Activated CD8-positive, alpha-beta memory T cell treated with anti-CD3 and anti-CD28 coated beads, Interleukin-2, amount 50 U/mL, for 1 hour (primary cell): ENCODE data around the gene ELAC1.
"Not testable (repeated sequence)": the region's sequence is repeated elsewhere in the genome, so short reads cannot be mapped to it uniquely, and the experiment has no call there.

ENCODE experiments used
- DNase-seq: peaks from one replicate; pipeline ENCODE4 v3.0.0-alpha.2; 2020; ENCODE audit errors: extremely low read depth

ELAC1 gene

DNA sequence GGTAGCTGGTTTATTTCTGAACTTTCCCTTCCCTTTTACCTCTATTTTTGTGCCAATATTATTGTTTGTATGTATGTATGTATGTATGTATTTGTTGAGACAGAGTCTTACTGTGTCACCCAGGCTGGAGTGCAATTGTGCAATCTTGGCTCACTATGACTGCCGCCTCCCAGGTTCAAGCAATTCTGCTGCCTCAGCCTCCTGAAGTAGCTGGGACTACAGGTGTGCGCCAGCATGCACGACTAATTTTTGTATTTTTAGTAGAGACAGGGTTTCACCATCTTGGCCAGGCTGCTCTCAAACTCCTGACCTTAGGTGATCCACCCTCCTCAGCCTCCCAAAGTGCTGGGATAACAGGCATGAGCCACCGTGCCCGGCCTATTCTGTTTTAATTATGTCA is 4.6 kb downstream of the ELAC1 start:
- DNase-seq = not testable (repeated sequence)

DNA sequence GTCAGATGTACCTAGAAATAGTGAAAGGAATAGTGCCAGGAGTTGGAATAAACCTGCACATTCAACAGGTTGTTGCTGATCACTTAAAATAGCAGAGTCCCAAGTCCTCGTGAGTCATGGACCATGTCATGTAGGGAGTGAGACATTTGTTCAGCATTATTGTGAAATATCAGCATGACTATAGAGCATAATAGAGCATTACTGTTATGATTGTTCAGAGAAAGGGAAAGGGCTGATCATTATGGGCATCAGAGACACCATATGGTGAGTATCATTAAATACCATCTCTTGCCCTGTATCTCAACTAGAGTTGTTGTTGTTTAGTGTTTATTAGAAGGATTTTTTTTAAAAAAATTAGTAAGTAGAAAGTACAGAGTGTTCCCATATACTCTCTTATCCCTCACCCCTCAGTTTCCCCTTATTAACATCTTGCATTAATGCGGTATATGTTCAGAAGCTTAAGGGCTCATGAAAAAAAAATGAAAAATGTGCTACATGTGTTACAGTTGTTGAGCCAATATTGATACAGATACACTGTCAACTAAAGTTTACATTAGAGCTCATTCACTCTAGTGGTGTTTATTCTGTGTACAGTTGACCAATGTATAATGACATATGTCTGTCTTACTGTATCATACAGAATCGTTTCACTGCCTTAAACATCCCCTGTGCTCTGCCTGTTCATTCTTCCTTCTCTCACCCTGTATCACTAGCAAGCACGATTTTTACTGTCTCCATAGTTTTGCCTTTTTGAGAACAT is 5.7 kb downstream of the ELAC1 start:
- no peak for DNase-seq

DNA sequence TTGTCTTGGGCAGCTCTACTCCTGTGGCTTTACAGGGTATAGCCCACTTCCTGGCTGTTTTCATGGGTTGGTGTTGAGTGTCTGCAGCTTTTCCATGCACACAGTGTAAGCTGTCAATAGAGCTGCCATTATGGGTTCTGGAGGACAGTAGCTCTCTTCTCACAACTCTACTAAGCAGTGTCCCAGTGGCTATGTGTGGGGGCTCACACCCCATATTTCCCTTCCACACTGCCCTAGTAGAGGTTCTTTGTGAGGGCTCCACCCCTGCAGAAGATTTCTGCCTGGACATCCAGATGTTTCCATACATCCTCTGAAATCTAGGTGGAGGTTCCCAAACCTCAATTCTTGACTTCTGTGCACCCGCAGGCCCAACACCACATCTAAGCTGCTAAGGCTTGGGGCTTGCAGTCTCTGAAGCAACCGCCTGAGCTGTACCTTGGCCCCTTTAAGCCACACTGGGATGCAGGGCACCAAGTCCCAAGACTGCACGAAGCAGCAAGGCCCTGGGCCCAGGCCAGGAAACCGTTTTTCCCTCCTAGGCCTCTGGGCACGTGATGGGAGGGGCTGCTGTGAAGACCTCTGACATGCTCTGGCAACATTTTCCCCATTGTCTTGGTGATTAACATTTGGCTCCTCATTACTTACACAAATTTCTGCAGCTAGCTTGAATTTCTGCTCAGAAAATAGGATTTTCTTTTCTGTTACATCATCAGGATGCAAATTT is 9.4 kb downstream of the ELAC1 start:
- no peak for DNase-seq

DNA sequence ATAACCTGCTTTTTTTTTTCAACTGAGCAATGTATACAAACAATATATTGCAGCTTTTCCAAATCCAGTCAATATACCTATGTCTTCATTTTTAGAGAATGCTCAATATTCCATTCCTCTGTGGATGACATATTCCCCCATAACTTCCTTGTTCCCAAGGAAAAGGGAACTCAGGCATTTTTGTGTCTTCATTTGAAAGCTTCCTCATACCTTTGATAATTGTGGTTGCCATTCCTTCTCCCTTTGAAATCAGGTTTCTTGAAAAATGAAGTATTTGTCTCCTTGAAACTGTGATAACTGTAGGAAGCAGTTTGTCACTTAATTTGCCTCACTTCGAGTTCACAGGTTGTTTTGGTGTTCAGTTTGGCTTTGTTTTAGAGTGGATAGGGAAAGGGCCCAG is 13.5 kb downstream of the ELAC1 start:
- DNase-seq = no peak

DNA sequence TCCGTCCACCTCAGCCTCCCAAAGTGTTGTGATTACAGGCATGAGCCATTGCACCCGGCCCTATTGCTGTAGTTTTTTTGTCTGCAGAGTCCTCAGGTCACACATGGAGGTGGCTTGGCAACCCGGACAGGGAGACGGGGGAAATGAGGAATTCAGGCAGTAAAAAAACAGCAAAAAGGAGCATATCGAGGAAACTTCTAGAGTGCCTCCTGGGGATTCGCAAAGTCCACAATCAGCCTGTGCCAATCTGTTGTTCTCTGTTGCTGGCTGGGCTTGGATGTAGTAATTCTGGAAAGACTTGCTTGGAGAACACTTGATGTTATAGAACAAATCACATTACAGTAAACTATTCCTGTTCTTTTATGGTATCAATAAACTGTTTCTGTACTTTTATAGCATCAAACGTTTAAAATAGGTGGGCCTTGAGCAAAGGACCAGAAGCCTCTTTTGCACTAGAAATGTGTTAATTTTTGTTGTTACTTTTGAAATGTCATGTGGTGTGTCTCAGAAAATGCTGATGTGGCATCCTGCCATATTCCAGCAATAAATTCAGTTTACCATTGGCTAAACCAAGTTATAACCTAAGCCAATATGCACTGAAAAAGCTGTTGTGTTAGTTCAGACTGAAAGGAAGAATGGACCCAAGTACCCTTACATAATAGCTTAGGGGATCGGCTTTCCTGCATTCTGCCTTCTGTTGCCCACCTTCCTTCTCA is 14.4 kb downstream of the ELAC1 start:
- DNase-seq = no peak

DNA sequence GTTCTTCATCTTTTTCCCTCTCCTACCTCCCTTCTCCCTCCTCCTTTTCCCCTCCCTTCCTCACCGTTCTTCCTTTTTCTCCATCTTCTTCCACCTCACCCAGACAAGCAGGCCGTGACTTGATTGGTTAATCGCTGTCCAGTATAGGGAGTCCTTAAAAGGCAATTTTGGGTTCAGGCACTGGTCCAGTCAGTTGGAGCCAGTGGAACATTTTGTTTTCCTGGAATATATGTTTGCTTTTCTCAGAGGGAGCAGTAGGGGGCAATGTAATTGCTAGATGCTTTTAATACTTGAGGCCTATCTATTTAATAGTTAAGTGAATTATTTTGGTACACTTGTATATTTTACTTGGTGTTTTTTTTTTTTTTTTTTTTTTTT is 15.0 kb downstream of the ELAC1 start:
- DNase-seq = no peak

DNA sequence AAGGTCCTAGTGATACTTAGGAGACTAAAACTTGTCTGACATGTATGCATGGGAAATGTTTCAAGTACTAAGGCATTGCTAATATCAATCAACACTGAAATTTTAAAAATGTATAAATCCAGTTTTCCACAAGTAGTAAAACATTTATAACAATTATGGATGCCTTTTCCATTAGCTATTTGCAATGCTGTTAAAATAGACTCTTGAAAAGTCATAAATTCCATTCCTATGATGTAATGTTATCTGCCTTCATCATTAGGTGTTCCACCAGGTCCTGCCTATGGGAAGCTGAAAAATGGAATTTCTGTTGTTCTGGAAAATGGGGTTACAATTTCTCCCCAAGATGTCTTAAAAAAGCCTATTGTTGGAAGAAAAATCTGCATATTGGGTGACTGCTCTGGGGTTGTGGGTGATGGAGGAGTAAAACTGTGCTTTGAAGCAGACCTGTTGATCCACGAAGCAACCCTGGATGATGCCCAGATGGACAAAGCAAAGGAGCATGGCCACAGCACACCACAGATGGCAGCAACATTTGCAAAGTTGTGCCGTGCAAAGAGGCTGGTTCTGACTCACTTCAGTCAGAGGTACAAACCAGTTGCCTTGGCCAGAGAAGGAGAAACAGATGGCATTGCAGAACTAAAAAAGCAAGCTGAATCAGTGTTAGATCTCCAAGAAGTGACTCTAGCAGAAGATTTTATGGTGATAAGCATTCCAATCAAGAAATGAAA is 18.7 kb downstream of the ELAC1 start:
- DNase-seq = no peak

DNA sequence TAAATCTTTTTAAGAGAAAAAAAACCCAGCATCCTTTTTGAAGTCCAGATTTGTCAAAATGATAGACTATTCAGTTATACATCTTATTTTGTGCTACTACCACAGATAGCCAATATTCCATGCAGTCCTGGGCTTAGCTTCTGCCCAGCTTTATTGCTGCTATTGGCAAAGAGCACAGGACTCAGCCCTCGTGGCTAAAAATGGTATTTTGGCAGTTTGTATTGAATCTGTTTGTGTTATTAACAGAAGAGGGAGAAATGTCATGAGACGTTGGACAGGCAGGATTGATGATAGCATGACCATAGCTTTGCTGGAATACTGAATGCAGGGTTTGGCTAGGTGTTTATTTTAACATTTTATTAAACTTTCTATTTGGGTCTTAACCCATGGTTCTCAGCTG is 19.4 kb downstream of the ELAC1 start:
- DNase-seq = no peak

DNA sequence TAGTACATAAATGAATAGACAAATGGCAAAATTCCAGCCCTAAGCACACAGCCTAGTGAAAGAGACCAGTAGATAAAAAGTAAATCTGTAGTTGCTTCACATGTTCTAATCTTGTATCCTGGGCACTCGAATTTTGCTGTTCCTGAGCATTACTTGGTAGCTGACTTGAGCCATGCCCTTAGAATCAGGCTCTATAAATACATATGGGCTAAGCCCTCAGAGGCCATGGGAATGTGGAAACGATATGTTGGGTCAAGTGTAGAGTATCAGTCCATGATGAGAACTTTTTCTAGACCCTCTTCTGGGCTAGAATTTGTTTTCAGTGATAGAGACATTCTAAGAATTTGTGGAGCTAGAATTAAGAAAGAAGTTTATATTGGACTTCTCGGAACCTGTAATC is 21.9 kb downstream of the ELAC1 start:
- no peak for DNase-seq

DNA sequence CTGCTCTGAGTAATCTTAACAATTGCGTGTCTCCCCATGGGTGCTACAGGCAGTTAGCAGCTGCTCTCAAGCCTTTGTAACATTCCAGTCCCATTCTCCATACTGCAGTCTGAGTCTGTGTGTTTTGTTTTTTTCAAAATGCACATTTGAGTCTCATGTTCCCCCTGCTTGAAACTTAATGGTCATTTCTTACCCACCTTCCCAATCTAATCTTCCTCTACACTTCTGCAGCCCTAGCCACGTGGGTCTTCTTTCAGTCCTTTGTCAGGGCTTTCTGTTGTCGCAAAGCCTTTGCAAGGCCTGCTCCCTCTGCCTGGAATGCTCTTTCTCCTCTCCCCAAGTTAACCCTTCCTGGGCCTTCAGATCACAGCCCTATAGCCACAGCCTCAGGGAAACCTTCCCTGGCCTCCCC is 24.5 kb downstream of the ELAC1 start:
- no peak for DNase-seq

DNA sequence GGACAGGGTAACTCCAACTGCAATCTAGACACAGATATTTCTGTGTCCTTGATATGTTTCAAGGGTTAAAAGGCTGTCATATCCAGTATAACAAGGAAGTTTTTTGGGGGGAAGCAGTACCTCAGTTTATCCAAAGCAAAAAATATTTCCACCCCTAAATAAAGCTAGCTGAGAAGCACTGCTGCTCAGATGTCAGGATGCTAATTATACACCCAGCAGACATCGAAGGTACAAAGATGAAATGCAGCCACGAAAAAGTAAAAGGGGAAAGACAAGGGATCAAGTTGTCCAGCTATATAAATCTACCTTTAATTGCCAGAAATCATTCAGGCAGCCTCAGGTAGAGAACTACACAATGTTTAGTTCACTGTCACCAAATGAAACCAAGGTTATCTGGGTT is 26.2 kb downstream of the ELAC1 start:
- DNase-seq = no peak

DNA sequence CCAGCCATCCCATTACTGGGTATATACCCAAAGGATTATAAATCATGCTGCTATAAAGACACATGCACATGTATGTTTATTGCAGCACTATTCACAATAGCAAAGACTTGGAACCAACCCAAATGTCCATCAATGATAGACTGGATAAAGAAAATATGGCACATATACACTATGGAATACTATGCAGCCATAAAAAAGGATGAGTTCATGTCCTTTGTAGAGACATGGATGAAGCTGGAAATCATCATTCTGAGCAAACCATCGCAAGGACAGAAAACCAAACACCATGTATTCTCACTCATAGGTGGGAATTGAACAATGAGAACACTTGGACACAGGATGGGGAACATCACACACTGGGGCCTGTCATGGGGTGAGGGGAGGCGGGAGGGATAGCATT is 35.3 kb downstream of the ELAC1 start:
- DNase-seq = not testable (repeated sequence)

DNA sequence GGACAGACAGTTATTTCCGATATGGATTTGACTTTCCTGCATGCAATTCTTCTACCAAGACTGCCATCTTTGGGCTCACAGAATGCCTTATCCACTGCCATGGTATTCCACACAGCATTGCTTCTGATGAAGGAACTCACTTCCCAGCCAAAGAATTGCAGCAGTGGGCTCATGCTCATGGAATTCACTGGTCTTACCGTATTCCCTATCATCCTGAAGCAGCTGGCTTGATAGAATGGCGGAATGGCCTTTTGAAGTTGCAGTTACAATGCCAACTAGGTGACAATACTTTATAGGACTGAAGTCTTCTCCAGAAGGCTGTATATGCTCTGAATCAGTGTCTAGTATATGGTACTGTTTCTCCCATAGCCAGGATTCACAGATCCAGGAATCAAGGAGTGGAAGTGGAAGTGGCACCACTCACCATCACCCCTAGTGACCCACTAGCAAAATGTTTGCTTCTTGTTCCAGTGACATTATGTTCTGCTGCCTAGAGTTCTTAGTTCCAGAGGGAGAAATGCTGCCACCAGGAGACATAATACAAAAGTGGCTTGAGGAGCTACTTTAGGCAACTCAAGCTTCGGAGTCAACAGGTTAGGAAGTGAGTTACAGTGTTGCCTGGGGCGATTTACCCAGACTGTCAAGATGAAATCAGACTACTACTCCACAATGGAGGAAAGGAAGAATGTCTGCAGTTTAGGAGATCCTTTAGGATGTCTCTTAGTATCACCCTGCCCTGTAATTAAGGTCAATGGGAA is 38.4 kb downstream of the ELAC1 start:
- DNase-seq = no peak

DNA sequence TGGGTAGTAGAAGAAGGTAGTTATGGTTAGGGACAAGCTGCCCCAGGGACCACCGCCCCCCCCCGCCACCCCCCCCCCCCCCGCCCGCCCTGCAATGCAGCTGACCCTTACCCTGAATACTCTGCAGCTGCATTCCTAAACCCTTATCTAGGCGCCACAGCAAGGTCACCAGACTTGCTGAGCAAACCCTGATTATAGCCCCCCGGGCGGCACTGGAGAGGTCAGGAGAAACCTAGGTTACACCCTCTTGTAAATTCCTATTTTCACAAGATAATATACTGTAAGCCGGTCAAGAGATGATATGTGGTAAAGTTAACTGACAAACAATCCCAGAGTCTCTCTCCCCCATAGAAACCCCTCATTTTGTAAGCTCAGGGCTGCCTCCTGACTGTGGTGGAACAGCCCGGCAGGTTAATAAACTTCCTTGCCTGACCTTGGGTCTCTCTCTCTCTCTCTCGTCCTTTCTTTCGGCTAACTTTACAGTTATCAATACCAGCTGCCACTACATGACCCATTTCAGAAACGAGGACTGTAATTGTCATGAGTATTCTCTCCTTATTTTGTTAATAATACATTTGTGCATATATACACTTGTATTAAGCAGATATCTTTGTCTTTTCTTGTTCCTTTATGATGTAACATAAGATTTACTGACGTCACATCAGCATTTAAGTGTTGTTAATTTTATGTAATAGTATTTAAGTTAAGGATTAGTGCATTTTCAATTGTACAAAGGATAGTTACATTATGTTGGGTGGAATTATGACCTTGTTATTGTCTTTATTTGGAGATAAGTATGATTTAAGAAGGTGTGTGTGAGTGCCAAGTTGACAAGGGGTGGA is 39.3 kb downstream of the ELAC1 start:
- no peak for DNase-seq

DNA sequence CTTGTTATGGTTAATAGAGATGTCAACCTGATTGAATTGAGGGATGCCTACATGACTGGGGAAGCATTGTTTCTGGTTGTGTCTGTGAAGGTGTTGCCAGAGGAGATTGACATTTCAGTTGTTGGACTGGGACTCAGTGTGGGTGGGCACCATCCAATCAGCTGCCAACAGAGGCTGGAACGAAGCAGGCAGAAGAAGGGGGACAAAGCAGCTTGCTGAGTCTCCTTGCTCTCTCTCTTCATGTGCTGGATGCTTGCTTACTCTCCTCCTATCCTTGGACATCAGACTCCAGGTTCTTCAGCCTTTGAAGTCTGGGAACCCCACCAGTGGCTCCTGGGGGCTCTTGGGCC is 39.9 kb downstream of the ELAC1 start:
- no peak for DNase-seq

DNA sequence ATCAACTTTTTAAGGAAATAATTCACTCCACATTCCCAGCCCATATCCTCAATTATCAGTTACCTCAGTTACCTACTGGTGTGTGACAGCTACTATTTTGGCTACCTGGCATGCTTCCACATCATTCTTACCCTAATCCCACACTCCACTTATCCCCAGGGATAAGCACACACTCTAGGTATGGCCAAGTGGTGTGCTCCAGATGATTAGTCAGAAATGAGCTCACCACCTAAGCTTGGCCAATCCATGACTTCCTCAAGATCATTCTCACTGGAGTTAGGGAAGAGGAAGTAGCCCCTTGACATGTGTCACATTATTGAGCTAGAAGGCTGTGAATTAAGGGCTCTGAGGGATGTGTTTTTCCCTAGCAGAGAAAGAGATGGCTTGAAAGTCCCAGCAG is 41.2 kb downstream of the ELAC1 start:
- no peak for DNase-seq

DNA sequence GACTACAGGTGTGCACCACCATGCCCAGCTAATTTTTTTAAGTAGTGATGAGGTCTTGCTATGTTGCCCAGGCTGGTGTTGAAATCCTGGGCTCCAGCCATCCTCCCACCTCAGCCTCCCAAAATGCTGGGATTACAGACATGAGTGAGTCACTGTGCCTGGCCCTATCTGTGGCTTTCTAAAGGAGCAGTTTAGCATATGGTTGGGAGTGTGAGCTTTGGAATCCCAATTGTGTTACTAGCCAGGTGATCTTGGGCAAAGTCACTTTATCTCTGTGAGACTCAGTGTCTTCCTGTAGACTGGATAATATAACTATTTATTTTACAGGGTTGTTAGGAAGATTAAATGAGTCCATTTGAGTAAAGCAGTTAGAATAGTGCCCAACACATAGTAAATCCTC is 42.4 kb downstream of the ELAC1 start:
- no peak for DNase-seq

DNA sequence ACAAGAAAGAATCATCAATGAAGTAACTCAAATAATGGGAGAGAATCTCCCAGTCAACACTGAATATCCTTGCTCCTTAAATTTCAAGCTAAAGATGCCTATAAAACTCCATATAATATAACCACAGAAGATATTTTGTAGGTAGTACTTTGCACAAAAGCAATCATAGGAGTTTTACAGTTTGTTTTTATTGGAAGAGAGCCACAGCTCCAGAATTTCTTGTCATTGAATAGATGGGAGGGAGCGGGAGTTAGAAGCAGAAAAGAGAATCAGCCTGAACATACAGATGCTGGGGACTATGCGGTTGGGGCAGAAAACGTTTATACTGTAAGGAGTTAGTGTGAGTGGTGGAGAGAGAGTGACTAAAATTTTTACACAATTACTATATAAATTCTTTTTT is 43.9 kb downstream of the ELAC1 start:
- no peak for DNase-seq

DNA sequence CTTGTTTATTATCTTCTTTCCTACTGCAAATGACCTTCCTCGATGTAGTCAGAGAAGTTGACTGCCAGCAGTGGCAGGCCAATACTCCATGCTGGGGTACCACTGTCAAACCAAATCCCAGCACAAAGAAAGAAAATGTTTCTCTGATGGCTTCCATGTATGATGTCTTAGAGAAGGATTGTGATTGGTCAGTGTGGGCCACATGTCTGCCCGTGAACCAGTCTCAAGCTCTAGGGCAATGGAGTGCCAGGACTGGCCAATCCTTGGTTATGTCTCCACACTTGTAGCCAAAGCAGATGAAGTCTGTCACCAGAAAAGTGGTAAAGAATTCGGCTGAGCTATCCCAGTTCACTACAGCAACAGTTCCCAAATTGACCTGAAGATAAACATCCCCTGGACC is 44.6 kb downstream of the ELAC1 start:
- DNase-seq = no peak

DNA sequence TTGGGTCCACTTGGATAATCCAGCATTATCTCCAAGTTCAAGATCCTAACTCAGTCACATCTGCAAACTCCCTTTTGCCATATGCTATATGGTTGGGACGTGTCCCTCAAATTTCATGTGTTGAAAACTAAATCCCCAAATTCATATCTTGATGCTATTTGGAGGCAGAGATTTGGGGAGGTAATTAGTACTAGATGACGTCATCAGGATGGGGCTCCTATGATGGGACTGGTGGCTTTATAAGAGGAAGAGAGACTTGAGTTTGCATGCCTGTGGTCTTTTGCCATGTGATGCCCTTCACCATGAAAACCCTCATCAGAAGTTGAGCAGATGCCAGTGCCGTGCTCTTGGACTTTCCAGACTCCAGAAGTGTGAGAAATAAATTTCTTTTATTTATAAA is 45.4 kb downstream of the ELAC1 start:
- DNase-seq = no peak
